HG03159 (cell line): ENCODE data around the gene DLGAP4.
A peak's percentile ranks its signal among the peaks of the same experiment; 100 is the strongest.

ENCODE experiments used
- ATAC-seq: cut with Tn5 transposase; IDR thresholded peaks from one replicate; pipeline ENCODE4 v1.9.1; 2021; ENCODE audit warnings: mild to moderate bottlenecking, moderate library complexity; ENCODE audit not compliant: unreplicated experiment

The DLGAP4 gene

GRCh38 chr20:36440370-36441026 is 134.4 kb downstream of the DLGAP4 start:
- no peak for ATAC-seq

- ATAC-seq, result no peak
Measured at GRCh38 chr20:36441027-36441414, 134.9 kb downstream of the DLGAP4 start.

GRCh38 chr20:36441416-36441815 is 135.3 kb downstream of the DLGAP4 start:
- ATAC-seq, result no peak

GRCh38 chr20:36445847-36446246 is 139.7 kb downstream of the DLGAP4 start:
- no peak for ATAC-seq

- no peak for ATAC-seq
Measured at GRCh38 chr20:36446557-36446956, 140.4 kb downstream of the DLGAP4 start.

- no peak for ATAC-seq
Measured at GRCh38 chr20:36447101-36447500, 141.0 kb downstream of the DLGAP4 start.

GRCh38 chr20:36449663-36450062 is 143.5 kb downstream of the DLGAP4 start:
- ATAC-seq, result no peak

GRCh38 chr20:36454332-36454697 is 148.2 kb downstream of the DLGAP4 start:
- ATAC-seq, result no peak

- no peak for ATAC-seq
Measured at GRCh38 chr20:36454698-36455427, 148.7 kb downstream of the DLGAP4 start.

- no peak for ATAC-seq
Measured at GRCh38 chr20:36455972-36456625, 150.0 kb downstream of the DLGAP4 start.

- ATAC-seq, result peak; percentile 69
Measured at GRCh38 chr20:36460648-36461599, 154.8 kb downstream of the DLGAP4 start.

- ATAC-seq, result peak; percentile 12
Measured at GRCh38 chr20:36461600-36462439, 155.7 kb downstream of the DLGAP4 start.

GRCh38 chr20:36462440-36463211 is 156.5 kb downstream of the DLGAP4 start:
- ATAC-seq, result no peak

- no peak for ATAC-seq
Measured at GRCh38 chr20:36463212-36464061, 157.3 kb downstream of the DLGAP4 start.

GRCh38 chr20:36465109-36466080 is 159.3 kb downstream of the DLGAP4 start:
- no peak for ATAC-seq

GRCh38 chr20:36466089-36466488 is 159.9 kb downstream of the DLGAP4 start:
- ATAC-seq, result no peak
